ENCODE data around the gene E2F6.

E2F6 gene

GRCh38 chr2:11456251-11456650 is 9.7 kb downstream of the E2F6 start:
- DNase-seq: no peak

DNA sequence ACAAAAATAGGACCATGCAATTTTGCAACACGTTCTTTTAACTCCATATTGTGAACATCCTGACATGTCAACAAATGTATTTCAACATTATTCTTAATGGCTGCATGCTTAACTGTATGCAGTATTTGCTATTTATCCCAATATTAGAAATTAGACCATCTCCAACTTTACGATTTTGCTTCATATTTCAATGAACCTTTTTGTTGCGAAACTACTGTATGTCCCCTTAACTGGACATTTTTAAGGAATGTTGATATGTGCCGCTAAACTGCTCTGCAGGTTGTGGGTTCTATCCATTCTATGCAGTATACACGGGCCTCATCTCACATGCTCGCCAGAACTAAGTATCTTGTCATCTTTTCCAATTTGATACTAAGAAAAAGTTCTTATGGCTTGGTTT is 11.1 kb downstream of the E2F6 start:
- no peak for DNase-seq

GRCh38 chr2:11450791-11451190 is 15.2 kb downstream of the E2F6 start:
- DNase-seq: no peak

GRCh38 chr2:11446733-11447248 is 19.2 kb downstream of the E2F6 start:
- peak; percentile 30 for DNase-seq

- DNase-seq: no peak
Measured at GRCh38 chr2:11444737-11445136, 21.2 kb downstream of the E2F6 start.

DNA sequence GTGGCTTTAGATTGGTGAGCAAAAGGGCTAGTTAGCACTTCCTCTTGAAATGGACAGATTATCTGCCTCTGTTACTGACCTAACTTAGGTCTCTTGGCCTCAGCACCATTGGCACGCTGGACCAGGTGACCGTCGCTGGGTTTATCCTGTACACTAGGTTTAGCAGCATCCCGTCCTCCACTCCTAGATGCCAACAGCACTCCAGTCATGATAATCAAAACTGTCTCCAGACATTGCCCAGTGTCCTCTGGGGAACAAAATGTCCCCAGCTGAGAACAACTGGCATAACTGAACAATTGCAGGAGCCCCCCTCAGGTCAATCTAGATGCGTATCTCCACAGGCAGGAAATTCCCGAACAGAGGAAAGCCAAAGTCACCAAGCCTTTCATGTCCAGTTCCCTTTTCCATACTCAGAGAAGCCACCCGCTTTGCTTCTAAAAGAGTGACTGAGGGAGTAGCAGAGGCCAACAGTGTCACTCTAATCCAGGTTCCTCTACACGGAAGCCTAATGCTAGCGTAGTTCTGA is 27.3 kb downstream of the E2F6 start:
- DNase-seq: no peak

GRCh38 chr2:11437602-11438001 is 28.4 kb downstream of the E2F6 start:
- no peak for DNase-seq

DNA sequence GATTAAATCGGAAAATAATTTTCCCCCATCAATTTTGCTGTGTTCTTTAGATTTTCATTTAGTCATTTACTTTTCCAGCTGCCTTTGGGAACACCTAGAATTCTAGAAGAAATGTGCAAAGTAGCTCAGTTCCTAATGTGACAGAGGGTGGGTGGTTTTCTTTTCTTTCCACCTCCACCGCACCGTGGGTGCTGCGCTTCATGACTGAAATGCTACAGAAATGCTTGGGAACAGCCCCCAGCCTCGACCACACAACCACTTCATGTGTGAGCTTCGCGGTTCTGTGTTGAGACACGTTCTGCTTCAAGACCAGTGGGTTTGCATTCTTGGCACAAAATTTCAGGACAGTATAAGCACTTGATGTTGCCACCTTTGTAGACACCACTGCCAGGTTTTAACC is 30.9 kb downstream of the E2F6 start:
- no peak for DNase-seq

DNA sequence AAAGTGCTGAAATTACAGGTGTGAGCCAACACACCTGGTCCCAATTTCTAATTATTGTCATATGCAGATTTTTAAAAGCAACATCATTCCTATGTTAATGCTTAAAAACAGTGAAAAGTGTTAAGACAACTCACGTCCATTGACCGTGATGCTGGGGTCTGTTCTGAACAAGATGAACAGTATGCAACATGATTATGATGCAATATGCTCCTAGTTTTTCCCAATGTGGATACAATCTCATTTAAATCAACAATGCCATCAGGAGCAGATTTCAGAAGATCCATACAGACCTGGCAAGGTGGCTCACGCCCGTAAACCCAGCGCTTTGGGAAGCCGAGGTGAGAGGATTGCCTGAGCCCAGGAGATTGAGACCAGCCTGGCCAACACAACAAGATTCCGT is 31.5 kb downstream of the E2F6 start:
- DNase-seq: no peak

DNA sequence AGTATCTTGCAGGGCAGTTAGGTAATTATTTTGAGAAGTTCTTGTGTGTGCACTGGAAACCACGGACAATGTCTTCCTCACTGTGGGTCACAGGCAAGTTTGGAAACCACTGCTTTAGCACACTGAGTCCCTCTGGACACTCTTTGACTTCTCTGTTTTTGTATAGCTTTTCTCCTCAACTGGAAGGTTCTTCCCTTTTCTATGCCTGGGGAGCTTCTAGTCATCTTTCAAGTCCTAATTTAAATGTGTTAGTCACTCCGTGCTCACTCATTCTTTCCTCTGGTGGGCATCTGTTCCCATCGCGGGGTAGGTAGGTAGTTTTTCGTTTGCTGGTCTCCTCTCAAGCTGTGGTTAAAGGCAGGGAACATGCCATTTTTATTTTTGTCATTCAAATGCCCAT is 32.1 kb downstream of the E2F6 start:
- DNase-seq: no peak

- DNase-seq: no peak
Measured at GRCh38 chr2:11430729-11431128, 35.2 kb downstream of the E2F6 start.

- DNase-seq: no peak
Measured at GRCh38 chr2:11427224-11427623, 38.7 kb downstream of the E2F6 start.

DNA sequence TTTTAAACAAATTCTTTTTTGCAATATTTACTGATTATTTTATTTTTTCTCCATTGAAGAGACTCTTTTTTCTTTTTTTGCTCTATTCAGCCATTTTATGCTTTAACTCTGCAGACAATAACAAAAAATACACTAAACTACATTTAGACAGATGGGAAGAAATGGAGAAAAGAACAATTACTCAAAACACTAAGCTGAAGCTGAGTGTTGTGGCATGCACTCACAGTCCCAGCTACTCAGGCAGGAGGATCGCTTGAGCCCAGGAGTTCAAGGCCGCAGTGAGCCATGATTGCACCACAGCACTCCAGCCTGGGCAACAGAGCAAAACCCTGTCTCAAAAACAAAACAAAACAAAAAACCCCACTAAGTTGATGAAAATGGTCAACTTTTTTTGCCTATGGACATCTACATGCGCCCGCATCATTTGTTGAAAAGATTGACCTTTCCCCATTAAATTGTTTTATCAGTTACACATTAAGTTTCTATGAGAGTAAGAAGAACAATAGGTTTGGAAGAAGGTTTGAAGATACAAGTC is 43.0 kb downstream of the E2F6 start:
- DNase-seq: no peak

DNA sequence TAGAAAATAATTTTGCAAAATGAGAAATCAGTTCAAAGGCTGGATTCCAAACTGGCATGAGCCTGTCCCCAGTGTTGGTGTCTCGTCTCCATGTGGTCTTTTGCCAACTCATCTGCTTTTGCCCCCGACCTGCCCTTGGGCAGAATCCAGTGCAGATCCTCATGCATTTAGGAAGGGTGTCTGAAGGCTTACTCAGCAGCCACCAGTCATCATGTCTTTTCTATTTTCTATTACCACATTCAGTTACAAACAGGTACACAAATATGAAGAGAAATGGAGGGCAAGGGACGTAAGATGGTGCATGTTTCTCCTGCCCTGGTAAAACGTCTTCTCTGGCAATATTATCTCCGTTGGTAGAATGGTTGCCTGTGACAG is 43.5 kb downstream of the E2F6 start:
- DNase-seq: no peak

DNA sequence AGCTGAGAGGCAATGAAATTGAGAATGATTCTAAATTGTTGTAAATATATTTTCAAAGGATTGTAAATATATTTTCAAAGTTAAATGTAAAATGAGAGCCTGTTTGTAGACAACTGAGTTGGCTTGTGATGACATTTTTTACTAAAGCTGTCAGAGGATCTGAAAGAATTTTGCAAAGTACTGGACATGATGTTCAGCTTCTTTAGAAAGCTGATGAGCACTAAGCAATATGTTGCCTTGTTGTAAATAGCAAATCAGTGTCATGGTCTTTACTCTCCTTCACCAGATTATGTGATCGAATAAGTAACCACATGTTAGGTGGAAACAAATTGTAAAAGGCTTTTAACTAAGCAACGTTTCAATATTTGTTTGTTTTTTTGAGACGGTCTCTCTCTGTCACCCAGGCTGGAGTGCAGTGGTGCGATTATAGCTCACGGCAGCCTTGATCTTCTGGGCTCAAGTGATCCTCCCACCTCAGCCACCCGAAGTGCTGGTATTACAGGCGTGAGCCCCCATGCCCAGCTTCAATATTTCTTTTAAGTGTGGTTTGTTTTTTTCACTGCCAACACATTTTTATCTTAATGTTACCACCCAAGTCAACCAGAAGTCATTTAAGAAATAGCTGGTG is 44.0 kb downstream of the E2F6 start:
- DNase-seq: no peak

DNA sequence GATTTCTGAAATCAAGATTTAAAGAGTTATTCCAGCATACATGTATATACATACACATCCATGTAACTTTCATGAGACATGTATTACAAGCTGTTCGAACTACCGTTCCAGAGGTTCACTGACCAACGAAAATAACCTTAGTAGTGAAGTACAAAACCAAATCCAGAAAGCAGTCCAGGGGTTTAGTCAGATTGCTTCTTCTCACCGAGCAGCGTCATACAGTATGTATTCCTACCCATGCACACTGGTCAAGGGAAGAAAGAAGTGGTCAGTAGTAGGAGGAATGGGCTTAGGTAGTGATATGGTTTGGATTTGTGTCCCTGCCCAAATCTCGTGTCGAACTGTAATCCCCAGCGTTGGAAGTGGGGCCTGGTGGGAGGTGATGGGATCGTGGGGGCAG is 45.3 kb downstream of the E2F6 start:
- no peak for DNase-seq

DNA sequence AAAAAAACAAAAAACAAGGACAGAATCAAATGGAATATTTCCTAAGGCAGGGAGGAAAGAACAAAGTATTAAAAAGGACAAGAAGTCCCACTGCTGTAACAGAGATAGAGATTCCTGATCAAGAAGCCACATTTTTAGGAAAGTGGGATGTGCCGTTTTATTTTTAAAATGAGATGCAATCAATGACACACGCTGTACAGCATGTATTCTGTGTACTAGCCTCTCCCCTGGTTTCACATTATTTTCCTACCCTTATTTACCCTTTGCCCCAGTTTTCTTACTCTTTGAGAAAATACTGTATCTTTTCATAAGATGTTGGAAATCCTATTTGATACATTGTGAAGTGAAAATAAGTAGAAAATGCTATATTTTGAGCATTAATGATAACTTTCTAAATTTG is 45.8 kb downstream of the E2F6 start:
- DNase-seq: no peak

GRCh38 chr2:11419781-11420180 is 46.2 kb downstream of the E2F6 start:
- no peak for DNase-seq

DNA sequence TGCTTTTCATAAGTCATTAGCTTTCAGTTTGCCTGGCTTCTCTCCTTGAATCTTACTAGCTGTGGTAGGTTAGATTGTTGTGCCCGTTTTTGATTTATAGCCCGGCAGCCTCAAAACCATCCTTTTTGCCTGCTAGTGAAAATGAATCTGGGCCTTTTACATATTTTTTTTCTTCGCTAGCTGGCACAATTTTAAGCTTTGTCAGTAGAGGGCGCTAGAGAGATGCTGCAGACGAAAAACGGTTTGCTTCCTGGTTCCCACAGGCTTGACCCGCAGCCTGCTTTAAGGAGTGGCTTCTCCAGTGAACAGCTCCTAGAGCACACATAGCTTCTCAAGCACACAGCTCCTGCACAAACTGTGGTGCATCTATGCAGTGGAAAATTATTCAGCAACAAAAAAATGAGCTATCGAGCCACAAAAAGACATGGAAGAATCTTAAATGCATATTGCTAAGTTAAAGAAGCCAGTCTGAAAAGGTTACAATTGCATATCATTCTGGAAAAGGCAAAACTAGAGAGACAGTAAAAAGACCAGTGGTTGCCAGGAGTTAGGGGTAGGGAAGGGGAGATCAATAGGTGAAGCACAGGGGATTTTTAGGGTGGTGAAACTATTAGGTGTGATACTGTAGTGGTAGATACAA is 47.9 kb downstream of the E2F6 start:
- DNase-seq: no peak

- no peak for DNase-seq
Measured at GRCh38 chr2:11416931-11417330, 49.0 kb downstream of the E2F6 start.

- no peak for DNase-seq
Measured at GRCh38 chr2:11416186-11416585, 49.8 kb downstream of the E2F6 start.

DNA sequence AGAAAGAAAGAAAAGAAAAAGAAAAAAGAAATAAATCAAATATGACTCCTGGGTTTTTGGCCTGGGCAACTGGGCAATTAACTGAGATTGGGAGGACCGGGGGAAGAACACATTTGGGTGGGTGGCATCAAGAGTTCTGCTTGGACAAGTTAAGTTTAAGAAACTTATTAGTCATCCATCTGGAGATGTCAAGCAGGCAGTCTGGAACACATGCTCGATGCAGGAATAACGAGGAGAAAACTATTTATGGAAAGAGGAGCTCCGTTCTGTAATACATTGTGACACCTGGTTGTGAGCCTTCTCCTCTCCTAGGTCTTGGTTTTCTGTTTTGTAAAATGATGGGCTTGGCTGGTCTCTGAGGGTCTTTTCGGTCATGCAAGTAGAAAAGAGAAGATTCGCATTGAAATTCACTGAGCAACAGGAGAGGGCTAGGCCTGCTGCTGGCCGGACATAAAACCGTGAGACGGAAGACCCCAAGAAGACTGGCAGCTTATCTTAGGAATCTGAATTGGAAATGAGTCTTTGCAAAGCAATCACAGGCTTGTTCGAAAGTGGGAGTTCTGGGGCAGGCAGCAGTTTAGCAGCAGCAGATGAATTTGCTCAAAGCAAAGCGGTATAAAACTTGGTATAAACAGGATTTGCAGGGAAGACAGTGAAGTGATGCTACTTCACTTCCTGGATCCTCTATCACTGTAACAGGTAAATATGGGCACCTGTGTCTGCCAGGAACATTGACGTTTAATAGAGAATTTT is 51.4 kb downstream of the E2F6 start:
- no peak for DNase-seq

DNA sequence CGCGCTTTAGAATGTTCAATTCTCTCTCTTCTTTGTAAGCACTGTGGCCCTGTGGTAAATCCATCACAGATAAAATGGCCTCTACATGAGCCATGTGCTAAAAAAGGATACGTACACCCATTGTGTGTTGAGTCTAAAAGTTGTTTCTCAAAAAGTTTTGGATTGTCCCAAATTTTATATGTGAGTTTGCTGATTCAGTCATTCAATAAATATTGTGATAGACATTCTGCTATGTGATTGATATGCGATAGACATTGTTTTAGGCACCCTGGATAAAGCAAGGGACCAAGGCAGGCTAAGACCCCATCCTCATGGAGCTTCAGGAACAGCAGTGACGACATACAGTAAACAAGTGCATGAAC is 53.5 kb downstream of the E2F6 start:
- no peak for DNase-seq
